MV-4-11 (cell line): ENCODE data around the gene ODC1.
"Not testable (repeated sequence)": the region's sequence is repeated elsewhere in the genome, so short reads cannot be mapped to it uniquely, and the experiment has no call there.

Experiments
- DNase-seq: peaks from one replicate; lab custom pipeline; 2025; lab: John Stamatoyannopoulos, UW

The ODC1 gene

DNA sequence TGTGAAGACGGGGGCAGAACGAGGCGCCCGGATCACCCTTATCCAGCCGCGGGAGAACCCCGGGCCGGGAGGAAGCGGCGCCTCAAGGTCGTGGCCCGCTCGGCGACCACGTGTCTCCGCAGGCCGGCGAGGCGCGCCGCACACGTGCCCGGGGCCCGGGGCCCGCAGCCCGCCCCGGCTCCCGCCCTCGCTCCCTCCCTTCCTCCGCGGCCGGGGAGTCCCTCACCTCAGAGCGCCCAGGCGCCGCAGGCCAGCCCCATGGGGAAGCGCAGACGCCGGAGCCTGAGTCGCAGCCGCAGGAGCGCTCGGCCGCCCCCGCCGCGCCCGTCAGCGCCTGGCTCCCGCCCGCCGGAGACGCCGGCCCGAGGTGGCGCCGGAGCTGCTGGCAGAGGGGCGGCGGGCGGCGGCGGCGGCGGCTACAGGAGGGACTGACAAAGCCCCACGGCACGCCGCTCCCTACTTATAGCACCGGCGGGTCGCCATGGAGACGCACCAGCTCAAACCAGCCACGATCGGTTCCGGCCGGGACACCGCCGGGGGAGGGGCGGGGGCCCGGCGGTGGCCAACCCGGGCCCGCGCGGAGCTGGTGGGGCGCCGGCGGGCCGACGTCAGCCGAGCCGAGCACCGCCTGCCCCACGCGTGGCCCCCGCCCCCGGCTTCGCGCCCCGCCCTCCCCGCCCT lies at the start of gene ODC1:
ODC1 (minus strand) TSS at position 433 of the 681 bp plus-strand sequence. CDS start 3,295 bp downstream, outside the sequence.
- peak; percentile 91 for DNase-seq

DNA sequence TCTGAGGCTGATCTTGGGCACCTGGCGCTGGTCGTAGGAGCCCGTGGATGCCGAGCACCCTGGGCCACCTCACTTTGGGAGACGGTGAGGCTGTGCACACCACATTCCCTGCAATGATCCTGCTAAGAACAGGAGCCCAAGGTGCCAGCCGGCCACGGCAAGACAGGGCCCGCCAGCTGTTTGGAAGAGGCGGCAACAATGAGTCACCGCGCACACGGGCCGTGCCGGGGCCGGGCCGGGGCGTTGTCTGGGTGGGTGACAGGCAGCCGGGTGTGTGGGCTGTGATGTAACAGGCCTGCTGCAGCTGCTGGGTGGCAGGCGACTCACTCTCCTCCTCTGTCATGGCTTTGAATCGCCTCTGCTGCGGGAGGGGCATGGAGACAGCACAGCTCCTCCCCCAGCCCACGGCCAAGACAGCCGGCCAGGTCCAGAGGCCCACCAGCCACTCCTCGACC lies 49.7 kb upstream of the ODC1 start:
- DNase-seq, result peak; percentile 94

DNA sequence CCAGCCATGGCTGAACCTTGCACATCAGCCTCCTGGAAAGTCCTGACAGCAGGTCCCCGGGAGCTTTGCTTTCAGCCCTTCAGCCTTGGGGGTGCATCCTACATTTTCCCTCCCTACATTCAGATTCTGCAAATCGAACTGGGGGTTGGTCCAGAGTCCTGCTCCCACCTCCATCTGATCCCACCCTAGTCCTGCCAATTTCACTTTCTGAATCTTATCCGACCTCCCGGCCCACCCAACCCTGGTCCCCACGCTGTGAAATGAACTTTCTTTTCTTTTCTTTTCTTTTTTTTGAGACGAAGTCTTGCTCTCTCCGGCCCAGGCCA lies 47.8 kb upstream of the ODC1 start:
- no peak for DNase-seq

DNA sequence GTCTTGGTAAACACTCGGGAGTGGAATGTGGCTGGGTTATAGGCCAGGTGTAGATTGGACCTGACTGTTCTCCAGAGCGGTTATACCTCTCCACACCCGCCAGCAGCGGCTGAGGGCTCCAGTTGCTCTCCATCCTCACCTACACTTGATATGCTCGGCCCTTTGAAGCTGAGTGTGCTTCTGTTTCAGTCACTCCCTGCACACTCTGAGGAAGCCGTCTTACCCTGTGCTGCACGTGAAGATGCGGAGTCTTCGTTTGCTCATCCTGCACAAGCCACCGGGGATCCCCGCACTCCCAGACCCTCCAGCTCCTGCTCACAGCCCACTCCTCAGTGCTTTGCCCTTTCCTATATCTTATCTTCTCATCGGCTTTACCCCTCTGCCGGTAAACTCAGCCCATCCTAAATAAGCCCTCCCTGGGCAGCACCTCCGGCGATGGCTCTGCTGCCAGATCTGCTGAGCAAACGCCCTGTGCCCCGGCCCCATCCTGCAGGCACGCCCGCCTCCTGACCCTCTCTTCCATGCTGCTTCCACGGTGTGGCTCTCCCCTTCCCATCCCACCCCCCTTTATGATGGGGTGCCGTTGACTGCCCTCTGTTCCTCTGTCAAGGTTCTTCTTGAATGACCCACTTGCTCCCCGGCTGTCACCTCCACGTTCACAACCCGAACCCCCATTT lies 47.3 kb upstream of the ODC1 start:
- DNase-seq, result no peak

DNA sequence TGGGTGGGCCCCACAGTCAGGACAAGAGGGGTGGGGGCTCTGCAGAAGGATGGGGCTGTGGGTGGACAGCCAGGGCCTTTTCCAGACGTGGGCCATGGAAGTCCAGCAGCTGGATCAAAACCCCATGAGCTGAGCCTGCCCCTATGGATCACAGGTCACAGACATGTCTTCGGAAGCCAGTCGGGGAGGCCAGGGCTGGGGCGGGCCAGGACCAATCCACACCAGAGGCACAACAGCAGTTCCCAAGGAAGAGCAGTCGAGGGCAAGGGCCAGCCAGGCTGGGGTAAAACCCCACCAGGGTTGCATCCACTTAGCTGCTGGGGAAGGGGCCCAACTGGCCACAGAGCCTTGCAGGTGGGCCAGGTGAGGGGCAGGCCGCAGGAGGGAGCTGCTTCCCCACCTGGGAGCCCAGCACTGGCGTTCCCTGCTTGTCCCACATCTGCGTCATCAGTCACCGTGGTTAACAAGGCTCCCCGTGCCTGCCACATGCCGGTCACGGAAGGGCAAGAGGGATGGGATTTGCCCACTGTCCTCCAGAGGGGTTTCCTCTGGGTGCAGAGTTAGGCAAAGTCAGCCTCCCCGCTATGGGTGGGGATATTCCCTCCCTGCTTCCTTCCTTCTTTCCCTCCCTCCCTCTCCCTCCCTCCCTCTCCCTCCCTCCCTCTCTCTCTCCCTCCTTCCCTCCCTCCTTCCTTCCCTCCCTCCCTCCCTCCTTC lies 46.4 kb upstream of the ODC1 start:
- no peak for DNase-seq

DNA sequence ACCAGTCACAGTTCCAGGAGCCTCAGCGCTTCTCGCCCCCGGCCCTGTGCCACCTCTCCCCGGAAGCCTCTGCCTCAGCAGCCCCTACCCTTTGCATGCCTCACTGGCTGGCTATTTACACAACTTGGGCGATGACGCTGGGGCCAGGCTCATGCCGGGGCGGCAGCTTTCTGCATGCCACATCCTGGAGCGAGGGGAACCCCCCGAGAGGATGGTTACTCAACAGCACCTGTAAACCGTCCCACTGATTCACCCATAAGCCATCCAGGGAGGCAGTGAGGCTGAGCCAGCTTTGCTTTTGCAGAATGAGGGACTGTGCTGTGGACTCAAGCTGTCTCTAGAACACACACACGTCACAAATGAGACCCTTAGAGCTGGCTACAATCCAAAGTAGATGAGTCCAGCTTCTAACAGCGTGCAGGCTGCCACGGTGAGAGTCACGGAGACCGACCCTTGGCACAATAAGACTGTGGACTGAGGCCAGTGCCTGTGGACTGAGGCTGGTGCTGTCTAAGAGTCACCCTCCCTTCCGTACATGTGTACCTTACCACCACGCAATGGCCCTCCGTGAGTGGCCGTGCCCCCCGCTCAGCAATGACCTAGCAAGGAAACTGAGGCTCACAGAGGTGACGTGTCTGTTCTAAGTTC lies 45.6 kb upstream of the ODC1 start:
- peak; percentile 33 for DNase-seq

DNA sequence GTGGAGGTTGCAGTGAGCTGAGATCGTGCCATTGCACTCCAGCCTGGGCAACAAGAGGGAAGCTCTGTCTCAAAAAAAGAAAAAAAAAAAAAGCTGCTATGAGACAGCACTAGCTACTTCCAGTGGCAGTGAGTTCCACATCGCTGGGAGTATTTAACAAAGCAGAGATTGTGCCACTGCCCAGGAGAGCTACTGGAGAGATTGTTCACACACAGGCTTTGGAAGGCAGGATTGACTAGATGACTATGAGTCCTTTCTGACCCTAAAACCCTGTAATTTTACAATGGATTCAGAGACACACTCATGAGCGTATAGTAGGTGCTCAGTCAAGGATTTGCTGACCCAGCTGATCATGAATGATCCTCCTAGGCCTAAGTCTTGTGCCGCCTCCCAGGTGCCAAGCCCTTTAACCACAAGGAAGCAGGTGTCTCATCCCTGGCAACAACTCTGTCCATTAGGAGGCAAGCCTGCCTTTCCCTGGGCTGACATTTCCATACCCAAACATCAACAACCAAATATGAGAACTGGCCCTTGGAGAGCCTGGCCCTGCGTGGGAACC lies 45.0 kb upstream of the ODC1 start:
- DNase-seq, result no peak

DNA sequence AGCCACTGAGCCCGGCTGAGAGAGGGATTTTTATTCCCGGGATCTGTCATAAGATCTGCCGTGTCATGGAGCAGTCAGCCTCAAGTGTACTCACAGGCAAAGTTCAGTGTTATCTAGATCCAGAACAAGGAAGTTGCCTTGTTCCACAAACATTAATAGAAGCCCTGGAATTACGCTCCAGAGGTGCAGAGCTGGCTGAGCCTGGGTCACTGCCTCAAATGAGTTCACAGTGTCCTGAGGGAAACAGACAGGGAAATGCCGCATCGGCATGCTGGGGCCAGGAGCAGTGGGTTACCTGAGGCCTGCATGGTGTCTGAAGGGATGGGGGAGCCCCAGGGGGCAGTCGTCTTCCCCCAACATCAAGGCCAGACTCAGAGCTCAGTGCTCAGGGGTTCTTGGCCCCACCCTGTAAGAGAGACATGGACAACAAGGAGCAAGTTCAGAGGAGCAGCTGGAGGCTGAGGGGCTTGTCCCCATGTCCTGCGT lies 42.7 kb upstream of the ODC1 start:
- DNase-seq, result no peak

DNA sequence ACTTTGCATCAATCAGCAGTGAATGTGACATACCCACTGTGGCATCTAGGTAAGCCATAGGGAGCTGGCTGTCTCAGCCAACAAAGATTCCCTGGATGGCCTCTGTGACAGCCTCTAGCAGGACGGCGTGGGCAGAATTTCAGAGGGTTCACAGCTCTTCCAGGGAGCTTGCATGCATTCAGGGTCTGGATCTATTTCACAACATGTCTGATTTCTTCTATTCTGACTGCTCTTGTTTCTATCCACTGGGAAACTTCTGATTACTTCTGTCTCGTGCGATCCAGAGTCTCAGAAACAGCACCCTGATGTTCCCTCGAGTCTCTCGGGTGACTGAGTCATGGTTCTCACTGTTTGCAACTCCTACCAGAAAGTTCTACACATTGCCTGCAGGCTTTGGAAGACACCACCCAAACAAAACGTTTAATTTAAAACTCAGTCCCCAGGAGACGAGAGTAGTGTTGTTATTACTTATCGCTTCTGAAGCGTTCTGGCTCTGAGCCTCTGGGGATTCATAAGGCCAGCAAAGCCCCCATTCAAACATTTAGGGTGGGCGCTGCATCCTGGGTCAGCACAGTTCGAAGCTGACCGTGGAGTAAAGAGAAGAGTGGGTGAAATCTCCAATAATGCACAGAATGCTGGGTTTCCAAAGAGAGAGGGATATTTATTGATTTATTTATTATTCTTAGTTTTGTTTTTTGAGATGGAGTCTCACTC lies 41.9 kb upstream of the ODC1 start:
- no peak for DNase-seq

DNA sequence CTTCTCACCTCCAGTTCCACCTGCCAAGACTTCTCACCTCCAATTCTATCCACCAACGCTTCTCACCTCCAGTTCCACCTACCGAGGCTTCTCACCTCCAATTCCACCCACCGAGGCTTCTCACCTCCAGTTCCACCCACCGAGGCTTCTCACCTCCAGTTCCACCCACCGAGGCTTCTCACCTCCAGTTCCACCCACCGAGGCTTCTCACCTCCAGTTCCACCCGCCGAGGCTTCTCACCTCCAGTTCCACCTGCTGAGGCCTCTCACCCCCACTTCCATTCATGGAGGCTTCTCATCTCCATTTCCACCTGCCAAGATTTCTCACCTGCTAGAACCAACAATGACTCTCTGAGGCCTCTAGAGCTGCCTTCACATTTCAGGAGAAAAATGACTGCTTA lies 40.0 kb upstream of the ODC1 start:
- not testable (repeated sequence) for DNase-seq

DNA sequence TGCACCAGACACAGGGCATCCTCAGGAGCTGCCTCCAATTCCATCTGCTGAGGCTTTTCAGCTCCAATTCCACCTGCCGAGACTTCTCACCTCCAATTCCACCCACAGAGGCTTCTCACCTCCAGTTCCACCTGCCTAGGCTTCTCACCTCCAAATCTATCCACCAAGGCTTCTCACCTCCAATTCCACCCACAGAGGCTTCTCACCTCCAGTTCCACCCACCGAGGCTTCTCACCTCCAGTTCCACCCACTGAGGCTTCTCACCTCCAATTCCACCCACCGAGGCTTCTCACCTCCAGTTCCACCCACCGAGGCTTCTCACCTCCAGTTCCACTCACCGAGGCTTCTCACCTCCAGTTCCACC lies 39.6 kb upstream of the ODC1 start:
- not testable (repeated sequence) for DNase-seq

DNA sequence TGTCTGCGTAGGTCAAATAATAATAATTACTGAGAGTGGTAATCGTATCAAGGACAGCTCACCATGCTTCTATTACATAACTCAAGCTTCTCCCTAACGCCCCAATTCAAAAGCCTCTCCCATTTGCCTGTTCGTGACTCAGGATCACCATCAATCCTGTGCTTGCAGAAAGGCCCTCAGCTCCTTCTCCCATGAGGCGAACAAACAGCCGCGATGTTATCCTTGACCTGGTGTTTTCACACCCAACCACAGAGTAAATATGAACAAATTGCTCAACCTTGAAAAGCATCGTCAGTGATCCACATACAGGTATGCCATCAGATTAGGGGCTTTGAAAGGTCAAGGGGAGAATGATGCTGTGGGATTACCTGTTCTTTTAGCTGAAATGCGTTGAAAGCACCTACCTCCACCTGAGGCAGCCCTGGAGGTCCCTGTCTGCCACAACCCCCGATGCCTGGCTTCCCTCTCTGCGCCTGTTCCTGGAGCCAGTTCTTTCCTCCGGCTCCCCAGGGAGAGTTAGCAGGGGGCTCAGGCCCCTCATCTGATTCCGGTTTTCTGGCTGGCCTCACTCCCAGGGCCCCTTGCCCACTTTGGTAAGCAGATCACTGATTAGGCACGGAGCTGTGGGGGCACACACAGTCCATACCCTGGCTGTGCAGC lies 39.1 kb upstream of the ODC1 start:
- no peak for DNase-seq

DNA sequence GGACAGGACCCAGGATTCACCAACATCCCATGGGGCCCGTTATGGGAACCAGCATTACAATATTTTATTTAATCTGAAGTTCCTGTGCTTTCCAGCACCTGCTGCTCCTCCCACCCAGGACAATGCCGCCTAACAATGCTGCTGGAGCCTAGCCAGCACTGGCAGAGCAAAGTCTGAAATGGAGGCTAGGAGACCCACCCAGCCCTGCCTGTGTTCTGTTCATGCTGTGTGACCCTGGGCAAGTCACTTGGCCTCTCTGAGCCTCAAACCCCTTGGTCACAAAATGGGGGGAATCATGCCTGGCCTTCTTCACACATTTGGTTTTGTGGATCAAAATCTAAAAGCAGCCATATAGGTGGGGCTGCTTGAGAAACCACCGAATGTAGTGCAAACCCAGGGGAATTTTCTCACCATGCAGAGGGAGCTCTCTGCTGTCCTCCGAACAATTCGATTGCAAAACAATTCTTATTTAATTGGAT lies 38.5 kb upstream of the ODC1 start:
- no peak for DNase-seq

DNA sequence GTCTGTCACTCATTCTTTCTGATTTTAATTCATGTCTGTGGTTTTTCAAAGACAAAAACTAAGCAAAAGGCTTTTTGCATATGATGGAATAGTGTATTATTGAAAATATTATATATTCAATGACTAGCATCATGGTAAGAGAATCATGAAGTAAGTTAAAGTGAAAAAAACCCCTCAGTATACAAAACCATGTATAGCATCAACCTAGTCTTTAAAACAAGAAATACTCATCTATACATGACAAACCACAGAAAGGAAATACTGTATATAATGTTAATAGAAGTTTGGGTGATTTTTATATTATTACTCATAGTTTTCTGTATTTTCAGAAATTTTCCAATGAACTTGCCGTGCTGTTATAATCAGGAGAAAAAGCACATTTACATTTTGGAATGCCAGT lies 38.0 kb upstream of the ODC1 start:
- DNase-seq, result no peak

DNA sequence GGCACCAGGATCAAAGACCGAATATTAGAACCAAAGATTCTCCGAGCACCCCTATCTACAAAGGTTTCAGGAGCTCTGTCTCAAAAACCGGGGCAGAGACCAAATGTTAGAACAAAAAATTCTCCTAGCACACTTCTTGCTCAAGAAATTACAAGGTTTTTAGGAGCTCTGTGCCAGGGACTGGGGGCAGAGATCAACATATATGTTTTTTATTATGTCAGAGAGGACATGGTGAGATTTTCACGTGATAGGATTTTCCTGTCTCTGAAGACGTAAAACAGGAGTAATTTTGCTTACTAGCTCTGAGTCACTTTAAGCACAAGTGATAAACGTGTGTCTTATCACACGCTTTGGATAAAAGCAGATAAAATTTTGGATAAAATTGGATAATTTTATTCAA lies 34.8 kb upstream of the ODC1 start:
- DNase-seq, result no peak

DNA sequence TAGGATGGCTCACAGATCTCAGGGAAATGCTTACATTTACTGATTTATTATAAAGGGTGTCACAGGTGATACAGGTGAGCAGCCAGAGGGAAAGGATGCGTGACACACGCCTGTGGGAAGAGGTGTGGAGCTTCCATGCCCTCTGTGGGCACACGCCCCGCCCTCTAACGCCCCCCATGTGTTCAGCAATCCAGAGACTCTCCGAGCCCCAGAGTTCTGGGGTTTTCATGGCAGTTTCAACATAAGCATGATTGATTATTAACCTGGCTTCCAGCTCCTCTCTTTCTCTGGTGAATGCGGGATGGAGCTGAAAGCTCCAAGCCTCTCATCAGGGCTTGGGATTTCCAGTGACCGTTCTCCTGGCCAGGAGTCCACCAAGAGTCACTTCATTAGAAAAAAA lies 34.3 kb upstream of the ODC1 start:
- no peak for DNase-seq

DNA sequence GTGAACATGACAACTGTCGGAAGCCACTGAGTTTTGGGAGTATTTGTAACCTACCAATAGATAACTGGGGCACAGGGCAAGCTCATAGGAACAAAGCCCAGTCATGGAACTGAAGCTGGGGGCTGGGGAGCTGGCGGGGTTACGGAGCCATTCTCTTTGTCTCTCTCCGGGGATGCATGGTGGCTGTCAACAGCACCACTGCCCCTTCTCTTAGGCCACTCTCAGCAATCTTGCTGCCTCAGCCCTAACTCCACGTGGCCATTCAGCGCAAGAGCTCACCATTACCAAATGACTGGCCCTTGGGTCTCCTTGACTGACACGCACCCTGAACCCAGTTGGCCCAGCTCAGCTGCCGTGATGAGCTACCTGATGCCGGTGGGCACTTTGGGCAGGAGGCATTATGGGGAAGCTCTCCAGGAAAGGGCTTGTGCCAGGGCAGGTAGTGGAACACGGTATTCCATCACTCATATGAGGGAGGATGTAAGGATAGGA lies 33.6 kb upstream of the ODC1 start:
- no peak for DNase-seq

DNA sequence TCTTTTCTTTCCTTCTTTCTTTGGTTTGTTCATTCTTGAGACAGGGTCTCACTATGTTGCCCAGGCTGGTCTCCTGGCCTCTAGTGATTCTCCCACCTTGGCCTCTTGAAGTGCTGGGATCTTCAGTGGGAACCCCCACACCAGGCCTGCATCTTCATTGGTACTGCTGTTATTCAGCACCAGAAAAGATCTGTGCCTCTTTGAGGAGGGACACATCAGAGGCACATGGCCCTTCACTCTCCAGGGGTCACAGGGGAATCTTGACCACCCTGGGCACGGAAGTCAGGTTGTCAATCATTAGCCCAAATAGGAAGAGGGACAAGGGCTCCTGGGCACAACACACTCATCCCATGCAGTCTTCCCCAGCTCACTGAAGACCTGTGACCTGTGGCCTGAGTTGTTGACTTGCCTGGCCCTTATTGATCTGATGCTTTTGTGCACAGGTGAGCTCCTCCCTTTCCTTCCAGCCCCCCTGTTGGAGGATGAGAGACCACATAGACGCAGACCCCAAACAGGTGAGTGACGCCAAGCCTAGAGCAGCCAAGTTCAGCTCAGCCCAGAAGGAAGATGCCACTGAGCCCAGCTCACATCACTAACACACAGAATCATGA lies 33.0 kb upstream of the ODC1 start:
- no peak for DNase-seq

DNA sequence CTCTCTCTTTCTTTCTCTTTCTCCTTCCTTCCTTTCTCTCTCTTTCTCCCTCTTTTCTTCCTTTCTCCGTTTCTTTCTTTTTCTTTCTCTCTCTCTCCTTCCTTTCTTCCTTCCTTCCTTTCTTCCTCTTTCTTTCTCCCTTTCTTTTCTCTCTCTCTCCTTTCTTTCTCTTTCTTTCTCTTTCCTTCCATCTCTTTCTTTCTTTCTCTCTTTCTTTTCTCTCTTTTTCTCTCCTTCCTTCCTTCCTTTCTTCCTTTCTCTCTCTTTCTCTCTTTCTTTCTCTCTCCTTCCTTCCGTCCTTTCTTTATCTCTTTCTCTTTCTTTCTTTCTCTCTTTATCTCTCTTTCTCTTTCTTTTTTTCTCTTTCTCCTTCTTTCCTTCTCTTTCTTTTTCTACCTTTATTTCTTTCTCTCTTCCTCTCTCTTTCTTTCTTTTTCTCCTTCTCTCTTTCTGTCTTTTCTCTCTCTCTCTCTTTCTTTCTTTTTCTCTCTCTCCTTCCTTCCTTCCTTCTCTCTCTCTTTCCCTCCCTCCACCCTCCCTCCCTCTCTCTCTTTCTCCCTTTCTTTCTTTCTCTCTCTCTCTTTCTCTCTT lies 32.3 kb upstream of the ODC1 start:
- DNase-seq, result no peak

DNA sequence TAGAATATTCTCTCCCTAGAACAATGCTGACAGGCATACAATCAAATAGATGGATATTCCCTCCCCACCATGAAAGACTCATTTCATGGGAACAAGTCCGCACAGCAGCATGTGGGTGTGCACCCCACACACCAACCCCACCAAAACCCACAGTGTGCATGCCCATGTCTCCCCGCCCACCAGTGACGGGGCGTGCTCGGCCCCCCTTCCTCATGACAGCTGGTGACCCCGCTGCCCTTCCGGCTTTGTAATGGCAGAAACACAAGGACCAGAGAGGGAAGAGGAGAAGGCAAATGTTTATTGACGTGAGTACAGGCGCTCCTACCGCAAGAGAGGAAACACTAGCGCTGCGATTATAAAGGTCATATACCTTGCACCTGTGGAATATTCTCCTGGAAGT lies 30.8 kb upstream of the ODC1 start:
- no peak for DNase-seq
